RWPE1 (cell line): Measurements from ENCODE around the gene TMEM121.

Experiments used
- CTCF ChIA-PET: fragments of 350-600 bp; sonication (Branson Sonifier 250); formaldehyde crosslinking; extraction: SDS; loops from one replicate; lab custom pipeline; 2021; lab: Yijun Ruan, JAX
- POLR2A ChIA-PET: fragments of 400-600 bp; formaldehyde crosslinking; extraction: SDS; loops from one replicate; lab custom pipeline; 2020; ENCODE audit warnings: antibody characterized with exemption; ENCODE audit not compliant: low non-redundant PET; lab: Yijun Ruan, JAX
- DNase-seq: peaks from one replicate; pipeline ENCODE4 v3.0.0; 2012; ENCODE audit warnings: low spot score
- H3K27ac ChIP-seq: fragments of 450-650 bp; 2 replicates; pipeline ENCODE4 v1.5.1; 2017
- TF ChIP-seq, protein P1 (sequence below): fragments of 450-650 bp; conservative IDR thresholded peaks from 2 replicates; pipeline ENCODE4 v1.5.1; 2017; ENCODE audit warnings: low read depth, mild to moderate bottlenecking

TMEM121 gene

DNA sequence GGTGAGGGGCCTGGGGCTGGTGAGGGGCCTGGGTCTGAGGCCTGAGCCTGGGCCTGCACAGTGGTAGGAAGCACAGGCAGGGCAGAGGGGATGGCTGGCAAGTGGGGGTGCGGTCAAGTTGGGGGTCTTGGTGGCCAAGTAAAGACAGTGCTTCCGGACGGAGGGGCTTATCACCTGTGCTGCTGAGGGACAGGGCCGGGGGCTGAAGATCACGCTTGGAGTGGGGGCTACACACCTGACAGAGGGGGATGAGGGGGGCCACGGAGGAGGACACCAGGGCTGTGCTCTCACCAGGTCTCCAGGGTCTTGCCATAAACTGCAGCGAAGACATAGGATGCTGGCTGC is 23.1 kb upstream of the TMEM121 start:
- ChIA-PET POLR2A (no interaction called here), CTCF (interaction anchor here (1.2 kb wide), 1 partner anchor 23 kb away, joined by 3 read pairs; no protein-coding TSS in a partner anchor)
- DNase-seq, result no peak
- TF ChIP-seq, protein P1, sequence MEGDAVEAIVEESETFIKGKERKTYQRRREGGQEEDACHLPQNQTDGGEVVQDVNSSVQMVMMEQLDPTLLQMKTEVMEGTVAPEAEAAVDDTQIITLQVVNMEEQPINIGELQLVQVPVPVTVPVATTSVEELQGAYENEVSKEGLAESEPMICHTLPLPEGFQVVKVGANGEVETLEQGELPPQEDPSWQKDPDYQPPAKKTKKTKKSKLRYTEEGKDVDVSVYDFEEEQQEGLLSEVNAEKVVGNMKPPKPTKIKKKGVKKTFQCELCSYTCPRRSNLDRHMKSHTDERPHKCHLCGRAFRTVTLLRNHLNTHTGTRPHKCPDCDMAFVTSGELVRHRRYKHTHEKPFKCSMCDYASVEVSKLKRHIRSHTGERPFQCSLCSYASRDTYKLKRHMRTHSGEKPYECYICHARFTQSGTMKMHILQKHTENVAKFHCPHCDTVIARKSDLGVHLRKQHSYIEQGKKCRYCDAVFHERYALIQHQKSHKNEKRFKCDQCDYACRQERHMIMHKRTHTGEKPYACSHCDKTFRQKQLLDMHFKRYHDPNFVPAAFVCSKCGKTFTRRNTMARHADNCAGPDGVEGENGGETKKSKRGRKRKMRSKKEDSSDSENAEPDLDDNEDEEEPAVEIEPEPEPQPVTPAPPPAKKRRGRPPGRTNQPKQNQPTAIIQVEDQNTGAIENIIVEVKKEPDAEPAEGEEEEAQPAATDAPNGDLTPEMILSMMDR, result no peak
- no peak overlapping the region for H3K27ac ChIP-seq

- no peak for DNase-seq
- no peak overlapping the region for H3K27ac ChIP-seq
- TF ChIP-seq, protein P1, result no peak
- CTCF ChIA-PET, result interaction anchor here (0.6 kb wide), 1 partner anchor 917 kb away, joined by 3 read pairs; no protein-coding TSS in a partner anchor
- POLR2A ChIA-PET, result no interaction called here
These were observed 22.3 kb upstream of the TMEM121 start for GRCh38 chr14:105503935-105504692.

GRCh38 chr14:105505101-105505500 is 21.3 kb upstream of the TMEM121 start:
- POLR2A ChIA-PET, result no interaction called here
- no peak overlapping the region for H3K27ac ChIP-seq
- TF ChIP-seq, protein P1, result no peak
- no peak for DNase-seq
- CTCF ChIA-PET, result no interaction called here

- TF ChIP-seq, protein P1, result no peak
- no peak for DNase-seq
- H3K27ac ChIP-seq, result no peak overlapping the region
- ChIA-PET POLR2A (no interaction called here), CTCF (no interaction called here)
These were observed 19.1 kb upstream of the TMEM121 start for GRCh38 chr14:105507247-105507646.

DNA sequence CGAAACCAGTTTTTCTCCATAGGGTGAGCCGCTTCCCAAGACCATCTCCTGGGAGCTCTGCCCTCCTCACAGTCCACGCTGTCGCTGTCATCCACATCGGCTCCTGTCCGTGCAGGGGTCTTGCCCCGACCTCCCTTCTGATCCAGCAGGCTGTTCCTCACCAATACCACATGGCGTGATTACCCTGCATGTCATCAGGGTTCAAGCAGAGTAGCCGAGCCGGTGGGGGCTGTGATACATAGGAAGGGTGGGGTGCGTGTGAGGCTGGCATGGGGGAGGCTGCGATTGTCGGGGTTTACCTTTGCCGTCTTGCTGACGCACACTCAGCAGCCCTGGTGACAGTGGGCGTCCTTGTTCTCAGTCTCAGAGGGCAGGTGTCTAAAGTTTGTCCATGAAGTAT is 18.3 kb upstream of the TMEM121 start:
- ChIA-PET POLR2A (no interaction called here), CTCF (no interaction called here)
- TF ChIP-seq, protein P1, result no peak
- no peak overlapping the region for H3K27ac ChIP-seq
- DNase-seq, result no peak

GRCh38 chr14:105508601-105509000 is 17.8 kb upstream of the TMEM121 start:
- ChIA-PET POLR2A (no interaction called here), CTCF (no interaction called here)
- no peak overlapping the region for H3K27ac ChIP-seq
- DNase-seq, result no peak
- TF ChIP-seq, protein P1, result no peak
